ENCODE data around the gene DNAH12.

Gene DNAH12

DNA sequence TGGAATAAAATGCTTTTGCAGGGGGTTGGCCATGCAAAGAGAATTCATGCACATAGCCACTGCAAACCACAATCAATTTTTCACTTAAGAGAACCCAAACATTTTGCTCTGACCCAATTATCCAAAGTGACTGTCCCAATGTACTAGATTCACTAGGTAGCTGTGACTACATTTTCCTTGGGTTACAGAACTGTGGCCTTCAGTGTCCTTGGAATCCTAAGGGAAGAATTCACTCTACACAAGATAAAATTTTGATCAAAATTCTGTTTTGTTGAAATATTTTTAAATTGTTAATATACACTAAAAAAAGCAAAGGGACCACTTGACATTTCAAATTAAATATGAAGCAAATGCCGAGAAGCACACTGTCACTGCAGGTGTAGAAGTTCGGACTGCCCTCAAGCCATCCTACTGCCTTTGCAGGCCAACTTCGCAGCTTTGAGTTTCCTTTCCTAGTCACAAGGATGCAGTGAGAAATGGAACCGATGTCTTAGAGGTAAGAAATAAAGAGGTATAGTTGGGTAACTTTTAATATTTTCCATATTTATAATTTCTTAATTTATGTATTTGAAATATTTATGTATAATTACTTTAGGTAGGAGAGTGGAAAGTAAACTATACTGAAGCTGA, 251.1 kb downstream of the DNAH12 start:
- DNase-seq: no peak

GRCh38 chr3:57292159-57292896, 251.8 kb downstream of the DNAH12 start, which contains the start of gene ASB14:
Gene ASB14 (minus strand): TSS chr3:57292685. CDS start chr3:57292033, 652 bp downstream.
- no peak for DNase-seq

GRCh38 chr3:57288403-57288802, 255.7 kb downstream of the DNAH12 start:
- DNase-seq: no peak

DNA sequence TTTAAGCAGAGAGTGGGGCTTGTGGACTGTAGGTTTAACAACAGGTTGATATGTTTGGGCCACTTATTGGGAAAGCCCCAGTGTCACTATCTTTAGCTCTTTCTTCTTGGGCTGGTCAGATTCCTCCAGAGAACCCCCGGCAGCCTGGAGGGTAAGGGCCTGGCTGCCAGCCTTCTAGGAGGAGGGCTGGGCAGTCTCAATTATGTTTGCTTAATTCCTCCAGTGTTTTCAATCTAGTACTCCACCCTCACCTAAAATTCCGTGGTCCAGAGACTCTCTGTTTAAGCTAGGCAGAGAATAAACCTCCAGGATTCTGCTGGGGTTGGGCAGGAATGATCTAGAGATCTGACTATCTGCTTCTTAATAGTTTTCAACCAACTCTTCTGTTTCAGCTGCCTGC, 256.9 kb downstream of the DNAH12 start:
- DNase-seq: no peak

GRCh38 chr3:57283334-57283733, 260.8 kb downstream of the DNAH12 start:
- no peak for DNase-seq

DNA sequence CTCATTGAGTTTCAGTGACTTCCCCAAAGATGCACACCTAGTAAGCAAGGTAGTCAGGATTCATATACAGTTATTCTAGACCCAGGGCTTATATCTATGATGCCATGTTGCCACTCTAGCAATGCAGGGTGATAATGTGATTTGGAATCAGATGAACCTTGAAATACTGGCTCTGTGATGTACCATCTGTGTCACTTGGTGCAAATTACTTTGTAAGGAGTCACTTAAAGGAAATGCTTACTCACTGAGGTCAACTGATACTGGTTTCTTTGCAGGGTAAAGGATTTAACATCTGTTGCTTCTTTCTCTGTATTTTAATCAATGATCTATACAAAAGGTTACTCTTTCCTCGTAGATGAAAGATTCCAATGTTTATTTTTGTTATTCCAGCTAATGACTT, 262.4 kb downstream of the DNAH12 start:
- peak; percentile 42 for DNase-seq

DNA sequence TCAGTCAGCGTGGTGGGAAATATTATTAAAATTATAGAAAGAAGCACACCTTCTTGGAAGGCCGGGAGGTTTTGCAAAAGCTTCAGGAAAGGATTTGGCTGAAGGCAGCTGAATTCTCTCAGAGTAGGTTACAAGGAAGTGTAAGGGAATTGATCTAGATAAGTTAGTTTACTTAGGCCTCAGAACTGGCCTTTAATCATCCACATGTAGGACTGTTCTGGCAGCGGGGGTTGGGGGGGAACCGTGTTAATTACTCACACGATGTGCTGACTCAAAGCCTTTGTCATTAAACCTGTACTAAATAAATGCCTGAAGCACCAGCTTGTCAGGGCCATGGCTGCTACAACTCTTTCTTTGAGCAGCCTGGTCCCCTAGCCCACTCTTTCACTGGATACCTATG, 264.5 kb downstream of the DNAH12 start:
- no peak for DNase-seq

- DNase-seq: no peak
Observed at GRCh38 chr3:57278237-57278636, 265.9 kb downstream of the DNAH12 start.

GRCh38 chr3:57275393-57275792, 268.8 kb downstream of the DNAH12 start:
- no peak for DNase-seq

- DNase-seq: no peak
Observed at GRCh38 chr3:57274845-57275244, 269.3 kb downstream of the DNAH12 start.

- DNase-seq: no peak
Observed at GRCh38 chr3:57268416-57268815, 275.7 kb downstream of the DNAH12 start.

DNA sequence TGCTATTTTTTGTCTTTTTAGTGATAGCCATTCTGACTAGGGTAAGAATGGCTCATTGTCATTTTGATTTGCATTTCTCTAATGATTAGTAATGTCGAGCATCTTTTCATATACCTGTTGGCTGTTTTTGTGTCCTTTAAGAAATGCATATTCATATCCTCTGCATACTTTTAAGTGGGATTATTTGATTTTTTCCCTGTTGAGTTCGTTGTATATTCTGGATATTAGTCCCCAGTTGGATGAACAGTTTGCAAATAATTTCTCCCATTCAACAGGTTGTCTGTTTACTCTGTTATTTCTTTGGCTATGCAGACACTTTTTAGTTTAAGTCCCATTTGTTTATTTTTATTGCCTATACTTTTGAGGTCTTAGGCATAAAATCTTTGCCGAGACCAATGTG, 282.2 kb downstream of the DNAH12 start:
- no peak for DNase-seq

DNA sequence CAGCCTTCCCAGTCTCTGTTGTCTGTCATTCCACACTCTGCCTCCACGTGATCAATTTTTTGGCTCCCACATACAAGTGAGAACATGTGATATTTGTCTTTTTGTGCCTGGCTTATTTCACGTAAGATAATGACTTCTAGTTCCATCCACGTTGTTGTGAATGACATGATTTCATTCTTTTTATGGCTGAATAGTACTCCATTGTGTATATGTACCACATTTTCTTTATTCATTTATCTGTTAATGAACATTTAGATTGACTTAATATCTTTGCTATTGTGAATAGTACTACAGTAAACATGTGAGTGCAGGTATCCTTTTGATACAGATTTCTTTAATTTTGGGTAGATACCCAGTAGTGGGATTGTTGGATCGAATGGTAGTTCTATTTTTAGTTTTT, 283.0 kb downstream of the DNAH12 start:
- no peak for DNase-seq

GRCh38 chr3:57257678-57258077, 286.5 kb downstream of the DNAH12 start:
- DNase-seq: no peak

DNA sequence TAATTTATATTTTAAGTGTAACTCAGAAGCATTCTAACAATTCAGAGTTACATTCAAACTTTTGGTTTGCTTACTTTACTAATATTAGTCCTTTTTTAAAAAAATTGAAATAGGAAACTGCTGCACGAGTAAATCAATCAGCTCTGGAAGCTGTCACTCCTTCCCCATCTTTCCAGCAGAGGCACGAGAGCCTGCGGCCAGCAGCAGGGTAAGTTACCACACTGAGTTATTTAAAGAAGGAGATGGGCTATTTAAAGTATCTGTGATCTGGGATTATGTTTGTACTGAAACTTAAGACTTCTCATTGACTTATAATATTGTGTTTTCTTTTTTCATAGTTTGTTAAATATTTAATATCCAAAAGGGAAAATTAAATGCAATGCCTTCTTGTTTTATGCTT, 287.3 kb downstream of the DNAH12 start:
- no peak for DNase-seq

DNA sequence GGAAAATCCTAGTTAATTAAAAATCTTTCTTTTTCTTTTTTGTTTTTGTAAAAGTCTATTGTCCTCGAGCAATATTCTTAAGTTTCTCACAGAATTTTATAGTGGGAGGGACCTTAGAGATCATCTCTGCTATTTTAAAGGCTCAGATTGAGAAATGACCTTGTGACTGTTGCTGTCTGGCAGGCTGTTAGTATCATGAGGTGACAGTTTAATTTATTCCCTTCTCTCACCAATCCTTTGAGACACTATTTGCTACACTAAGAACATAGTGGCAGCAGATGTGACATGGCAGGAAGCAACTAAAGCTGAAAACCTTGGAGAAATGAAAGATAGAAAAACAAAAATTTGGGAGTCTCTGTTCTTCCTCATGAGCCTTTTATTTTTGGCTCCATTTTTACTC, 291.7 kb downstream of the DNAH12 start:
- DNase-seq: no peak

GRCh38 chr3:57244946-57245345, 299.2 kb downstream of the DNAH12 start:
- no peak for DNase-seq

Data from fibroblast of skin of right biceps (primary cell).